CD4-positive, CD25-positive, alpha-beta regulatory T cell (primary cell): ENCODE results near the gene RUSF1. TPM values are rescaled to one million over a fixed set of nuclear protein-coding genes. Genes with fewer than 3 reads are reported as not detected.
"Not testable (repeated sequence)": the region's sequence is repeated elsewhere in the genome, so short reads cannot be mapped to it uniquely, and the experiment has no call there.

ENCODE experiments used
- ATAC-seq, 2 donors: fragments of 150-1000 bp; cut with Tn5 transposase; one replicate each; pipeline ENCODE4 v1.10.0; 2021; ENCODE audit warnings: low read depth in 2 of 2, moderate number of reproducible peaks in 2 of 2, moderate library complexity in 1 of 2
- DNase-seq, 3 donors: peaks; one replicate each; pipeline versions ENCODE4 v3.0.0 to v3.0.0-alpha.2; 2012 to 2022; ENCODE audit warnings: mixed read lengths in 1 of 3
- H3K27ac ChIP-seq: one replicate; pipeline ENCODE4 v1.7.0; 2013; ENCODE audit warnings: mild to moderate bottlenecking, low read length; ENCODE audit not compliant: insufficient read depth, poor library complexity, severe bottlenecking
- H3K27me3 ChIP-seq: one replicate; pipeline ENCODE4 v1.7.0; 2013; ENCODE audit warnings: low read length; ENCODE audit not compliant: control insufficient read depth, insufficient read depth
- H3K36me3 ChIP-seq: one replicate; pipeline ENCODE4 v1.7.0; 2013; ENCODE audit warnings: mild to moderate bottlenecking, low read length, moderate library complexity; ENCODE audit not compliant: control insufficient read depth, insufficient read depth
- H3K4me1 ChIP-seq: 2 replicates; pipeline ENCODE4 v1.7.0; 2013; ENCODE audit warnings: mild to moderate bottlenecking, low read length; ENCODE audit not compliant: insufficient read depth, control insufficient read depth, poor library complexity, severe bottlenecking
- H3K4me3 ChIP-seq: one replicate; pipeline ENCODE4 v1.7.0; 2013; ENCODE audit warnings: low read depth, mild to moderate bottlenecking, low read length, moderate library complexity
- H3K9me3 ChIP-seq, 2 experiments: 1 replicate in 1 of 2; 2 replicates in 1 of 2; pipeline ENCODE4 v1.7.0; 2013; ENCODE audit warnings: low read length in 2 of 2, mild to moderate bottlenecking in 1 of 2, moderate library complexity in 1 of 2; ENCODE audit not compliant: control insufficient read depth in 2 of 2
- H3K27ac Mint-ChIP-seq, 3 donors: one replicate each; pipeline ENCODE4 v1.8.0; 2020 to 2022; ENCODE audit warnings: mild to moderate bottlenecking in 3 of 3, mixed read lengths in 3 of 3, moderate library complexity in 2 of 3
- H3K27me3 Mint-ChIP-seq: one replicate; pipeline ENCODE4 v1.8.0; 2022; ENCODE audit warnings: mild to moderate bottlenecking, mixed read lengths
- H3K36me3 Mint-ChIP-seq: one replicate; pipeline ENCODE4 v1.8.0; 2020; ENCODE audit warnings: mixed read lengths
- H3K4me1 Mint-ChIP-seq, 4 donors: one replicate each; pipeline ENCODE4 v1.8.0; 2020 to 2022; ENCODE audit warnings: mixed read lengths in 4 of 4, mild to moderate bottlenecking in 1 of 4
- H3K4me3 Mint-ChIP-seq, 4 donors: one replicate each; pipeline ENCODE4 v1.8.0; 2020 to 2022; ENCODE audit warnings: mild to moderate bottlenecking in 4 of 4, mixed read lengths in 4 of 4, moderate library complexity in 3 of 4
- H3K9me3 Mint-ChIP-seq, 7 donors: one replicate each; pipeline ENCODE4 v1.8.0; 2020 to 2022; ENCODE audit warnings: mixed read lengths in 7 of 7, mild to moderate bottlenecking in 3 of 7, moderate library complexity in 2 of 7
- polyA plus RNA-seq, 4 donors: library from polyadenylated mRNA; unstranded; fragments of 300-500 nt; fragmentation: Illumina TruSeq; gene quantifications; one replicate each; pipeline ENCODE4 v1.2.3, GENCODE V29; 2021
- total RNA-seq: library from RNA; stranded (reverse); gene quantifications from one replicate; pipeline ENCODE4 v1.2.3, GENCODE V29; 2022

The RUSF1 gene
- total and polyA plus RNA-seq, 5 donors from 2014 or later: 17.9 to 44.7 (median 21.6) TPM

GRCh38 chr16:31513884-31514283, 5.7 kb upstream of the RUSF1 start:
- no peak overlapping the region for H3K4me3 ChIP-seq
- H3K4me1 ChIP-seq: peaks cover 10% of the 10 kb centered on the region
- H3K9me3 Mint-ChIP-seq: peaks cover 0 to 2% (median 0%) of the 10 kb centered on the region in 7 donors
- no peaks in the 10 kb centered on the region for H3K36me3 Mint-ChIP-seq
- H3K4me1 Mint-ChIP-seq: peaks cover 10 to 22% (median 16%) of the 10 kb centered on the region in 4 donors
- no peak overlapping the region for H3K4me3 Mint-ChIP-seq
- no peaks in the 10 kb centered on the region for H3K36me3 ChIP-seq
- DNase-seq (no peak), ATAC-seq (no peak)
- H3K27ac ChIP-seq: no peak overlapping the region
- H3K27me3 Mint-ChIP-seq: no peaks in the 10 kb centered on the region
- no peaks in the 10 kb centered on the region for H3K9me3 ChIP-seq
- H3K27me3 ChIP-seq: no peaks in the 10 kb centered on the region
- no peak overlapping the region for H3K27ac Mint-ChIP-seq

GRCh38 chr16:31513126-31513525, 4.9 kb upstream of the RUSF1 start:
- ATAC-seq: no peak
- H3K27ac Mint-ChIP-seq: no peak overlapping the region
- no peaks in the 10 kb centered on the region for H3K9me3 ChIP-seq
- no peaks in the 10 kb centered on the region for H3K27me3 Mint-ChIP-seq
- peaks cover 17 to 28% (median 21%) of the 10 kb centered on the region in 4 donors for H3K4me1 Mint-ChIP-seq
- no peaks in the 10 kb centered on the region for H3K36me3 ChIP-seq
- H3K27me3 ChIP-seq: no peaks in the 10 kb centered on the region
- DNase-seq: no peak
- no peak overlapping the region for H3K4me3 Mint-ChIP-seq
- peaks cover 15% of the 10 kb centered on the region for H3K4me1 ChIP-seq
- H3K36me3 Mint-ChIP-seq: no peaks in the 10 kb centered on the region
- peaks cover 0 to 2% (median 0%) of the 10 kb centered on the region in 7 donors for H3K9me3 Mint-ChIP-seq
- H3K4me3 ChIP-seq: no peak overlapping the region
- H3K27ac ChIP-seq: no peak overlapping the region

GRCh38 chr16:31508706-31509195, 560 bp upstream of the RUSF1 start:
- H3K36me3 ChIP-seq: no peaks in the 10 kb centered on the region
- H3K36me3 Mint-ChIP-seq: no peaks in the 10 kb centered on the region
- peak overlapping the region; percentile 95 for H3K4me3 ChIP-seq
- ATAC-seq (no peak), DNase-seq (no peak)
- peaks cover 40% of the 10 kb centered on the region for H3K4me1 ChIP-seq
- peaks cover 27 to 64% (median 49%) of the 10 kb centered on the region in 4 donors for H3K4me1 Mint-ChIP-seq
- H3K9me3 ChIP-seq: no peaks in the 10 kb centered on the region
- peak overlapping the region; percentile 91 to 97 (median 93) for H3K4me3 Mint-ChIP-seq
- peak overlapping the region; percentile 97 to 98 (median 97) for H3K27ac Mint-ChIP-seq
- H3K27me3 Mint-ChIP-seq: no peaks in the 10 kb centered on the region
- H3K9me3 Mint-ChIP-seq: peaks cover 0 to 2% (median 0%) of the 10 kb centered on the region in 7 donors
- peak overlapping the region; percentile 82 for H3K27ac ChIP-seq
- no peaks in the 10 kb centered on the region for H3K27me3 ChIP-seq

- no peaks in the 10 kb centered on the region for H3K9me3 ChIP-seq
- H3K4me1 ChIP-seq: peaks cover 40% of the 10 kb centered on the region
- H3K9me3 Mint-ChIP-seq: peaks cover 0 to under 1% (median 0%) of the 10 kb centered on the region in 7 donors
- no peaks in the 10 kb centered on the region for H3K27me3 ChIP-seq
- H3K27me3 Mint-ChIP-seq: no peaks in the 10 kb centered on the region
- ATAC-seq: no peak
- H3K4me3 ChIP-seq: peak overlapping the region; percentile 66
- peak overlapping the region; percentile 91 to 97 (median 93) for H3K4me3 Mint-ChIP-seq
- no peaks in the 10 kb centered on the region for H3K36me3 ChIP-seq
- H3K27ac Mint-ChIP-seq: peak overlapping the region; percentile 97 to 98 (median 97)
- H3K4me1 Mint-ChIP-seq: peaks cover 33 to 69% (median 48%) of the 10 kb centered on the region in 4 donors
- H3K27ac ChIP-seq: peak overlapping the region; percentile 82
- peak in 1 of 3 donors; percentile 28 for DNase-seq
- H3K36me3 Mint-ChIP-seq: no peaks in the 10 kb centered on the region
Observed at GRCh38 chr16:31507617-31507928, 618 bp downstream of the RUSF1 start.

- Mint-ChIP-seq H3K4me3 (peak overlapping the region in 3 of 4 donors; percentile 32 to 97 (median 92)), H3K4me1 (peaks cover 29 to 67% (median 51%) of the 10 kb centered on the region in 4 donors), H3K27me3 (no peaks in the 10 kb centered on the region), H3K36me3 (no peaks in the 10 kb centered on the region), H3K27ac (peak overlapping the region; percentile 11 to 91 (median 70)), H3K9me3 (no peaks in the 10 kb centered on the region)
- no peaks in the 10 kb centered on the region for H3K36me3 ChIP-seq
- H3K27me3 ChIP-seq: no peaks in the 10 kb centered on the region
- no peak for ATAC-seq
- H3K4me1 ChIP-seq: peaks cover 40% of the 10 kb centered on the region
- peak in 1 of 3 donors; percentile 63 for DNase-seq
- no peak overlapping the region for H3K27ac ChIP-seq
- H3K4me3 ChIP-seq: peak overlapping the region; percentile 19
- H3K9me3 ChIP-seq: no peaks in the 10 kb centered on the region
Observed at GRCh38 chr16:31505483-31505882, 2.7 kb downstream of the RUSF1 start.

- peaks cover 5% of the 10 kb centered on the region for H3K36me3 Mint-ChIP-seq
Observed at GRCh38 chr16:31504159-31504558, 4.0 kb downstream of the RUSF1 start.

GRCh38 chr16:31503555-31503954, 4.6 kb downstream of the RUSF1 start:
- H3K4me3 Mint-ChIP-seq, DNase-seq: not testable (repeated sequence)

More at GRCh38 chr16:31504159-31504558, 4.0 kb downstream of the RUSF1 start:
- Histone ChIP-seq H3K4me3 (no peak overlapping the region), H3K27ac (no peak overlapping the region), H3K9me3 (no peaks in the 10 kb centered on the region), H3K27me3 (no peaks in the 10 kb centered on the region), H3K4me1 (peaks cover 32% of the 10 kb centered on the region), H3K36me3 (peaks cover 6% of the 10 kb centered on the region)
- H3K27ac Mint-ChIP-seq: peak overlapping the region in 2 of 3 donors; percentile 28 to 58
- no peaks in the 10 kb centered on the region for H3K27me3 Mint-ChIP-seq
- DNase-seq (no peak), ATAC-seq (no peak)
- H3K4me3 Mint-ChIP-seq: no peak overlapping the region
- H3K9me3 Mint-ChIP-seq: no peaks in the 10 kb centered on the region
- H3K4me1 Mint-ChIP-seq: peaks cover 24 to 57% (median 43%) of the 10 kb centered on the region in 4 donors

GRCh38 chr16:31502981-31503380, 5.2 kb downstream of the RUSF1 start:
- no peaks in the 10 kb centered on the region for H3K9me3 Mint-ChIP-seq
- DNase-seq (no peak), ATAC-seq (no peak)
- peak overlapping the region in 2 of 3 donors; percentile 53 to 61 for H3K27ac Mint-ChIP-seq
- no peaks in the 10 kb centered on the region for H3K27me3 ChIP-seq
- no peaks in the 10 kb centered on the region for H3K27me3 Mint-ChIP-seq
- peaks cover 17% of the 10 kb centered on the region for H3K36me3 ChIP-seq
- H3K27ac ChIP-seq: no peak overlapping the region
- peaks cover 21 to 48% (median 33%) of the 10 kb centered on the region in 4 donors for H3K4me1 Mint-ChIP-seq
- H3K36me3 Mint-ChIP-seq: peaks cover 13% of the 10 kb centered on the region
- H3K9me3 ChIP-seq: no peaks in the 10 kb centered on the region
- H3K4me1 ChIP-seq: peaks cover 23% of the 10 kb centered on the region
- H3K4me3 ChIP-seq: no peak overlapping the region
- H3K4me3 Mint-ChIP-seq: no peak overlapping the region

More at GRCh38 chr16:31503555-31503954, 4.6 kb downstream of the RUSF1 start:
- H3K4me3 ChIP-seq, H3K9me3 Mint-ChIP-seq, H3K27me3 Mint-ChIP-seq, H3K27me3 ChIP-seq, H3K27ac ChIP-seq, H3K9me3 ChIP-seq, ATAC-seq, H3K27ac Mint-ChIP-seq: not testable (repeated sequence)
- peaks cover 26% of the 10 kb centered on the region for H3K4me1 ChIP-seq
- H3K36me3 Mint-ChIP-seq: peaks cover 11% of the 10 kb centered on the region
- peaks cover 21 to 51% (median 37%) of the 10 kb centered on the region in 4 donors for H3K4me1 Mint-ChIP-seq
- peaks cover 11% of the 10 kb centered on the region for H3K36me3 ChIP-seq
